Astrocyte (in vitro differentiated cells and primary cell): ENCODE data around the gene ATP13A1.

Experiments used
- EZH2 ChIP-seq: IDR thresholded peaks from 2 replicates; pipeline ENCODE4 v1.6.1; 2012; ENCODE audit warnings: mild to moderate bottlenecking, low read length, inconsistent platforms; ENCODE audit not compliant: insufficient read depth
- TF ChIP-seq, protein P1 (sequence below): IDR thresholded peaks from 2 replicates; pipeline ENCODE4 v1.5.1; 2011; ENCODE audit warnings: low read depth, mild to moderate bottlenecking, inconsistent platforms, low read length, moderate library complexity; ENCODE audit not compliant: insufficient read depth

DNA sequence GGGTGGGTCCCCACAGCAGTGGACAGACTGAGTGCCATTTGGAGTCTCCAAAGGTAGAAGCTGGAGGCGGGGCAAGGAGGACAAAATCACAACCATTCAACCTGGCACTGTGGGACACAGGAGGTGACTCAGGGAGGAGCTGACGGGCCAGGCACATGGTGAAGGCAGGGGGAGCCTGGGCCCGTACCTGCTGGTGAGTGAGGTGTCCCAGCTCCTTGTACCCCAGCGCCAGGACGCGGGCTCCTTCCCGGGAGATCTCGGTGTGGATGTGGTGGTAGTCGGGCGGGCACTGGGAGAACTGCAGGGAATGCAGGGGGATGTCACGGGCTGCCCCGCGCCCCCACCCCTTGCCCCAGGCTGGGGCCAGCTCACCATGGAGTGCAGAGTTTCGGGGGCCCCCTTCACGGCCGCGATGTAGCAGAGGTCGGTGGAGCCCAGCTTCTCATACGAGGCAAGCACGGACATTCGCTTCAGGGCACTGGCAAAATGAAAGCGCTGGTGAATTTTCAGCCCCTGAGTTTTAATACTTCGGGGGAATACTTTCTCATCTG is 9.8 kb downstream of the ATP13A1 start:
- TF ChIP-seq, protein P1, sequence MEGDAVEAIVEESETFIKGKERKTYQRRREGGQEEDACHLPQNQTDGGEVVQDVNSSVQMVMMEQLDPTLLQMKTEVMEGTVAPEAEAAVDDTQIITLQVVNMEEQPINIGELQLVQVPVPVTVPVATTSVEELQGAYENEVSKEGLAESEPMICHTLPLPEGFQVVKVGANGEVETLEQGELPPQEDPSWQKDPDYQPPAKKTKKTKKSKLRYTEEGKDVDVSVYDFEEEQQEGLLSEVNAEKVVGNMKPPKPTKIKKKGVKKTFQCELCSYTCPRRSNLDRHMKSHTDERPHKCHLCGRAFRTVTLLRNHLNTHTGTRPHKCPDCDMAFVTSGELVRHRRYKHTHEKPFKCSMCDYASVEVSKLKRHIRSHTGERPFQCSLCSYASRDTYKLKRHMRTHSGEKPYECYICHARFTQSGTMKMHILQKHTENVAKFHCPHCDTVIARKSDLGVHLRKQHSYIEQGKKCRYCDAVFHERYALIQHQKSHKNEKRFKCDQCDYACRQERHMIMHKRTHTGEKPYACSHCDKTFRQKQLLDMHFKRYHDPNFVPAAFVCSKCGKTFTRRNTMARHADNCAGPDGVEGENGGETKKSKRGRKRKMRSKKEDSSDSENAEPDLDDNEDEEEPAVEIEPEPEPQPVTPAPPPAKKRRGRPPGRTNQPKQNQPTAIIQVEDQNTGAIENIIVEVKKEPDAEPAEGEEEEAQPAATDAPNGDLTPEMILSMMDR = no peak
- TF ChIP-seq EZH2 = no peak
